ENCODE measurements around the gene ART1. TPM values are rescaled to one million over a fixed set of nuclear protein-coding genes. Genes with fewer than 3 reads are reported as not detected.

ART1 gene
- polyA plus RNA-seq, 1 donor (not counting 4 experiments of a cell fraction or from before 2014, with no cell fraction given), result not detected

- no peaks in the 10 kb centered on the region for H4K20me1 ChIP-seq (ENCODE audit: control insufficient read depth, extremely low read depth, insufficient read depth, low read length)
- no peaks in the 10 kb centered on the region for H3K9me3 ChIP-seq (ENCODE audit: control insufficient read depth, low read depth, low read length)
- TF ChIP-seq EZH2 (IDR thresholded peaks at IDR 0.05; ENCODE audit: low read length) (no peak), CTCF (optimal IDR thresholded peaks at IDR 0.05 in 1 of 3, IDR thresholded peaks at IDR 0.05 in 1 of 3, conservative IDR thresholded peaks at IDR 0.05 in 1 of 3; ENCODE audit: extremely low read depth in 1 of 3, insufficient read depth in 2 of 3, low read length in 3 of 3) (no peak)
- H3K4me3 ChIP-seq (ENCODE audit: control insufficient read depth in 2 of 3, extremely low read depth in 1 of 3, insufficient read depth in 2 of 3, low read depth in 1 of 3, low read length in 3 of 3), result no peak overlapping the region
- H3K9me1 ChIP-seq (ENCODE audit: control insufficient read depth, extremely low read depth, insufficient read depth, low read length), result no peaks in the 10 kb centered on the region
- DNase-seq (ENCODE audit: low read depth, low spot score) (no peak), FAIRE-seq (no peak)
- no peak overlapping the region for H3K9ac ChIP-seq (ENCODE audit: control insufficient read depth, extremely low read depth, insufficient read depth, low read length)
- no peak overlapping the region for H3K27ac ChIP-seq (ENCODE audit: control insufficient read depth, insufficient read depth, low read length)
- peaks cover 0 to 3% of the 10 kb centered on the region in 2 experiments for H3K36me3 ChIP-seq (ENCODE audit: control insufficient read depth in 2 of 2, extremely low read depth in 1 of 2, insufficient read depth in 2 of 2, low read length in 2 of 2)
- no peaks in the 10 kb centered on the region for H3K79me2 ChIP-seq (ENCODE audit: control insufficient read depth, insufficient read depth, low read length)
- H3K4me1 ChIP-seq (ENCODE audit: control insufficient read depth, extremely low read depth, insufficient read depth, low read length), result no peaks in the 10 kb centered on the region
- no peak overlapping the region for H2AFZ ChIP-seq (ENCODE audit: control insufficient read depth, low read length)
- dilution Hi-C loops (cut with MboI; ENCODE audit: extremely low pct_ligation_motif_present, low sequenced_read_pairs), result no loop called here
- H3K4me2 ChIP-seq (ENCODE audit: control insufficient read depth, extremely low read depth, insufficient read depth, low read depth, low read length), result no peak overlapping the region
- H3K27me3 ChIP-seq (ENCODE audit: control insufficient read depth, extremely low read depth, insufficient read depth, low read length), result peaks cover 4% of the 10 kb centered on the region
These were observed 14.9 kb downstream of the ART1 start for GRCh38 chr11:3659595-3660515.

GRCh38 chr11:3660960-3661359, 16.0 kb downstream of the ART1 start:
- Histone ChIP-seq H4K20me1 (ENCODE audit: control insufficient read depth, extremely low read depth, insufficient read depth, low read length) (no peaks in the 10 kb centered on the region), H3K36me3 (ENCODE audit: control insufficient read depth in 2 of 2, extremely low read depth in 1 of 2, insufficient read depth in 2 of 2, low read length in 2 of 2) (peaks cover 0 to 9% of the 10 kb centered on the region in 2 experiments), H3K27me3 (ENCODE audit: control insufficient read depth, extremely low read depth, insufficient read depth, low read length) (no peaks in the 10 kb centered on the region), H3K4me3 (ENCODE audit: control insufficient read depth in 2 of 3, extremely low read depth in 1 of 3, insufficient read depth in 2 of 3, low read depth in 1 of 3, low read length in 3 of 3) (no peak overlapping the region), H3K9ac (ENCODE audit: control insufficient read depth, extremely low read depth, insufficient read depth, low read length) (no peak overlapping the region), H3K27ac (ENCODE audit: control insufficient read depth, insufficient read depth, low read length) (no peak overlapping the region), H3K4me1 (ENCODE audit: control insufficient read depth, extremely low read depth, insufficient read depth, low read length) (no peaks in the 10 kb centered on the region), H3K9me1 (ENCODE audit: control insufficient read depth, extremely low read depth, insufficient read depth, low read length) (no peaks in the 10 kb centered on the region), H3K9me3 (ENCODE audit: control insufficient read depth, low read depth, low read length) (no peaks in the 10 kb centered on the region), H3K79me2 (ENCODE audit: control insufficient read depth, insufficient read depth, low read length) (no peaks in the 10 kb centered on the region), H2AFZ (ENCODE audit: control insufficient read depth, low read length) (no peak overlapping the region), H3K4me2 (ENCODE audit: control insufficient read depth, extremely low read depth, insufficient read depth, low read depth, low read length) (no peak overlapping the region)
- TF ChIP-seq EZH2 (IDR thresholded peaks at IDR 0.05; ENCODE audit: low read length) (no peak), CTCF (optimal IDR thresholded peaks at IDR 0.05 in 1 of 3, IDR thresholded peaks at IDR 0.05 in 1 of 3, conservative IDR thresholded peaks at IDR 0.05 in 1 of 3; ENCODE audit: extremely low read depth in 1 of 3, insufficient read depth in 2 of 3, low read length in 3 of 3) (no peak)
- FAIRE-seq (no peak), DNase-seq (ENCODE audit: low read depth, low spot score) (no peak)
- dilution Hi-C loops (cut with MboI; ENCODE audit: extremely low pct_ligation_motif_present, low sequenced_read_pairs), result no loop called here
